NCI-H2196 treated with DMSO at 0.1 percent for 48 hours (cell line): ENCODE results near the gene MTPN.

Source experiments
- DNase-seq: peaks from one replicate; lab custom pipeline; 2025; ENCODE audit not compliant: unreplicated experiment; lab: John Stamatoyannopoulos, UW

The MTPN gene

DNA sequence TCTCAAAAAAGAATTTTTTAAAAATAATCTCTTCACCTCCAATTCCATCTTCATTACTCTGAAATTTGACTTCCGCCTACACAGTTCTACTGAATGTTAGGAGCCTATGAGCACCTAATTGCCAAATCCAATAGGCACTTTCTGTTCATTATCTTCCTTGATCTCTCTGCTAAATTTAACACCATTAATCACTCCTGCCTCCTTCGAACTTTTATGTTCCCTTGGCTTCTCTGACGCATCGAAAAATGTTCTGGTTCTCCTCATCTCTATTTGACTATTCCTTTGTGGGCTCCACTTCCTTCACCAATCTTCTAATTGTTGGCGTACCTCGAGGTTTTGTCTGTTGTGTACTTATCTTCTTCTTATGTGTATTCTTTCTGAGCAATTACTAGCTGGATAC, 87.3 kb downstream of the MTPN start:
- no peak for DNase-seq

DNA sequence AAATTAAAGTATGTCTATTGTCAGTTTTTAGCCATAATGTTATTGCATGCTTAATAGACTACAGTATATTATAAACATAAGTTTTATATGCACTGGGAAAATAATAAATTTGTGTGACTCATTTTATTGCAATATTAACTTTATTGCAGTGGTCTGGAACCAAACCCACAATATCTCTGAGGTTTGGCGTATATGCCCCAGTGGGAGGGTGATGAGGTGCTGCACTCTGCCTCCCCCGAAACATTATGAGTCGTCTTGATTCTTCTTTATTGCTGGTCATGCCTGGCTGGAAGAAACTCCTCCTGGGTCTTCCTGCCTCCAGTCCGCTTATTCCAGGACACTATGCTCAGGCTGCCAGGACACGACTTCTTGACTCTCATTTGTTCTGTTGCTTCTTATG, 88.4 kb downstream of the MTPN start:
- DNase-seq, result no peak

DNA sequence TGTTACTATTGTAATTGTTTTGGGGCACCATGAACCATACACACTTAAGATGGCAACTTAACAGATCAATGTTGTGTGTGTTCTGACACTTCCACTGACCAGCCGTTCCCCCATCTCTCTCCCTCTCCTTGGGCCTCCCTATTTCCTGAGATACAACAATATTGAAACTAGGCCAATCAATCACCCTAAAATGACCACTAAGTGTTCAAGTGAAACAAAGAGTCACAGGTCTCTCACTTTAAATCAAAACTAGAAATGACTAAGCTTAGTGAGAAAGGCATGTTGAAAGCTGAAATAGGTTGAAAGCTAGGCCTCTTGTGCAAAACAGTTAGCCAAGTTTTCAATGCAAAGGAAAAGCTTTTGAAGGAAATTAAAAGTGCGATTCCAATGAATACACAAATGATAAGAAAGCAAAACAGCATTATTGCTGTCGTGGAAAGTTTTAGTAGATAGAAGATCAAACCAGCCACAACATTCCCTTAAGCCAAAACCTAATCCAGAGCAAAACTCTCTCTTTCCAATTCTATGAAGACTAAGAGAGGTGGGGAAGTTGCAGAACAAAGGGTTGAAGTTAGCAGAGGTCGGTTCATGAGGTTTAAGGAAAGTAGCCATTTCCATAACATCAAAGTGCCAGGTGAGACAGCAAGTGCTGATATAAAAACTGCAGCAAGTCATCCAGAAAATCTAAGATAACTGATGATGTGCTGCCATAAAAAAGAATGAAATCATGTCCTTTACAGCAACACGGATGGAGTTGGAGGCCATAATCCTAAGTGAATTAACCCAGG, 90.6 kb downstream of the MTPN start:
- DNase-seq, result no peak

DNA sequence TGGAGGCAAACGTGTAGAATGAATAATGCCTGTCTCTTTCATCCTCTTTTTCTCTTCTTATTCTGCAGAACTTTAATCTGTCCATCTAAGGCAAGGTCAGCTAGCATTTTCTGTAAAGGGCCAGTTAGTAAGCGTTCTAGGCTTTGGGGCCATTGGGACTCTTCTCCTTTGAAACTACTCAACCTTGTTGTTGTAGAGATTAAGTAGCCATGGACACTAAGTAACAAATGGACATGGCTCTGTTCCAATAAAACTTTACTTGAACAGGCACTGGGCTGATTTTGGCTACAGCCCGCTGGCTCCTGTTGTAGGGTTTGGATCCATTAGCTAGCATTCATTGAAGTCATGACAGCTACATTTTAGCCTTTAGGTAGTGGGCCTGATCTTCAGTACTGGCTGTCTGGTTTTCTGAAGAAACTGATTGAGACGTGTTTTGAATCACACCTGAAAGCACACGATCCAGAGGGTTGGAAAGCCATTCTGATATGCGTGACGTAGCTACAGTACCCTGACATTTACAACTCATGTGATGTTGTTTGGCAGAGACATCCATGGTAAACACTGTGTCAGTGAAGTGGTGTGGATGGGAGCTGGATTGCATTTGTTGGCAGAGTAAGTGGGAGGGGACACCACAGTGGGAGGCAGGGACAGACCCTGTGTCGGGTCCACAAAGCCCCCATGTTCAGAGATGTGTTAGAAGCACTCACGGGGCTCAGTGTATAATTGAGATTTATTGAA, 92.5 kb downstream of the MTPN start:
- DNase-seq, result no peak

DNA sequence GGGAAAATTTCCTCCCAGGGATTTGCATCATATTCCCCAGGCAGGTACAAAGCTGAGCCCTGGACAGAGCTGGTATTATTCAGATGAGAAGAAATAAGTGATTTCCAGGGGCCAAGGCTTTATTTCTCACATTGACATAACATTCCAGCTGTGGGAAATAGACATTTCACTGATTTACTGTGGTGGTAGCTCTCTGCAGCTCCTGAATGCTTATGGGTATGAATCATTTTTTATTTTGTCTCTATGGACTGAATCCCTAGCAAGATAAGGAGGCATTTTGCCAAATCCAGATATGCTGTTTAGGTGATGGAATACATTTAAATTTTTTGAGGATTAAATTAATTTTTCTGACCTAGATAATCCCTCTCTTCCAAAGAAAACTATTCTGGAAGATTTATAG, 97.9 kb downstream of the MTPN start:
- no peak for DNase-seq

DNA sequence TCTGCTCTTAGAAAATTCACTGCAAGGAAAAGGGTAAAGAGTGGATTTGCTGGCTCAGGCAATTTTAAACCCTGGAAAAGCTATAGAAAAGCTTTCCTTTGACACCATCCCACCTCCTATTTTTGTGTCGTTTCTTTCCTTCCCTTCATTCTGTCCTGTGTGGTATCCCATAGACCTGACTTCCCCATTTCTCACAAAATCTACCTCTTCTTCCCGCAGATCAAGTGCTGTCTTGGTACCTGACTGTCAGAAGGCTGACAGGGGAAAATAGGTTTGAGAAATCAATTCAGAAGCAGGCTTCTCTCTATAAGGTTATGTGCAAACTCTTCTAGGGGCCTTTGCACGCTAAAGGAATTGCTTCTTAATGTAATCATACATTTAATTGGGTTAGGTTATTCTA, 98.9 kb downstream of the MTPN start:
- DNase-seq, result no peak

DNA sequence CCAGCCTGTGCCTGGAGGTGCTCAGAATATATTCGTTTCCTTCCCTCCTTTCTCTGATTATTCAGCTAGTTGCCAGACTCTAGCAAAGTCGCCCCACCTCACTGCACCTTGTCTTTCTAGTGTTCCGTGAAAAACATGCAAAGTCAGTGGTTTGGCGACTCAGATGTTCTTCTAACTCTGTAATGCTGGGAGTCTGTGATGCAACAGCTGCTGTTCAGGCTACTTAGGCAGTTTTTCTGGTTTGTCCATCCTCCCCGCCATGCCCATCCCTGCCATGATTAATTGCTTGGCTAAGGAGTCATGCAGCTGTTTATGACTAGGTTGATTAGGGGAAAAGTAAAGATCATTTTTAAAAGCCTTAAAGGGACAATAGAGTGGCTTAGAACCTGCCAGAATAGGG, 99.4 kb downstream of the MTPN start:
- DNase-seq, result no peak
